ENCODE data around the gene OR4A16. TPM values are rescaled to one million over a fixed set of nuclear protein-coding genes. Genes with fewer than 3 reads are reported as not detected.

Gene OR4A16, protein sequence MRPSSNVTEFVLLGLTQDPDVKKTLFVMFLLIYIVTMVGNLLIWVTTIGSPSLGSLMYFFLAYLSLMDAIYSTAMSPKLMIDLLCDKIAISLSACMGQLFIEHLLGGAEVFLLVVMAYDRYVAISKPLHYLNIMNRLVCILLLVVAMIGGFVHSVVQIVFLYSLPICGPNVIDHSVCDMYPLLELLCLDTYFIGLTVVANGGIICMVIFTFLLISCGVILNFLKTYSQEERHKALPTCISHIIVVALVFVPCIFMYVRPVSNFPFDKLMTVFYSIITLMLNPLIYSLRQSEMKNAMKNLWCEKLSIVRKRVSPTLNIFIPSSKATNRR
- total RNA-seq = not detected
- polyA plus RNA-seq (ENCODE audit: insufficient read length in 6 of 6) = not detected
- long read RNA-seq, donor 1 = 0 reads
- long read RNA-seq, donor 2 = 0 reads
- long read RNA-seq, donor 3 = 0 reads
- long read RNA-seq, donor 4 = 0 reads
- long read RNA-seq, donor 5 = 0 reads
- long read RNA-seq, donor 6 = 0 reads
- long read RNA-seq, donor 7 = 0 reads
- long read RNA-seq, donor 8 = 0 reads
- long read RNA-seq, donor 9 = 0 reads
- long read RNA-seq, donor 10 = 0 reads
- long read RNA-seq, donor 11 = 0 reads
- long read RNA-seq, donor 12 = 0 reads

DNA sequence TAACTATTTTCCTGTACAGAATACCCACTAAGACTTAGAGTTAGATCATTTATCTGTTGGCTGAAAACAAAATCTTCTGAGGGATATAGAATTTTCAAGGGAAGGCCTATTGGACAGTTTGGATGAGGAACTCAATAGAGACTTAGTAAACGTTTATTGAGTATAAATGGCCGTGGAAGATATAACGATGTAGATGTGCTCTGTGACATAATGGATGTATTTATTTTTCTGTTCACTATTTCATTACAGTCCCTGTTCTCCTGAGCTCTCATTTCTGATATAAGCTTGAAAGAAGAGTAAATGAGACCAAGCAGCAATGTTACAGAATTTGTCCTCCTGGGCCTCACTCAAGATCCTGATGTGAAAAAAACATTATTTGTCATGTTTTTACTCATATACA, at the start of gene OR4A16:
TSS of gene OR4A16 (plus strand) at position 301 of the 400 bp plus-strand sequence. CDS start at position 301, 0 bp downstream.
- H3K4me3 ChIP-seq = no peak within 1 kb of the TSS
- no peaks in the 10 kb centered on the region for H3K4me1 ChIP-seq
- ATAC-seq = no peak
- TF ChIP-seq, protein P1, sequence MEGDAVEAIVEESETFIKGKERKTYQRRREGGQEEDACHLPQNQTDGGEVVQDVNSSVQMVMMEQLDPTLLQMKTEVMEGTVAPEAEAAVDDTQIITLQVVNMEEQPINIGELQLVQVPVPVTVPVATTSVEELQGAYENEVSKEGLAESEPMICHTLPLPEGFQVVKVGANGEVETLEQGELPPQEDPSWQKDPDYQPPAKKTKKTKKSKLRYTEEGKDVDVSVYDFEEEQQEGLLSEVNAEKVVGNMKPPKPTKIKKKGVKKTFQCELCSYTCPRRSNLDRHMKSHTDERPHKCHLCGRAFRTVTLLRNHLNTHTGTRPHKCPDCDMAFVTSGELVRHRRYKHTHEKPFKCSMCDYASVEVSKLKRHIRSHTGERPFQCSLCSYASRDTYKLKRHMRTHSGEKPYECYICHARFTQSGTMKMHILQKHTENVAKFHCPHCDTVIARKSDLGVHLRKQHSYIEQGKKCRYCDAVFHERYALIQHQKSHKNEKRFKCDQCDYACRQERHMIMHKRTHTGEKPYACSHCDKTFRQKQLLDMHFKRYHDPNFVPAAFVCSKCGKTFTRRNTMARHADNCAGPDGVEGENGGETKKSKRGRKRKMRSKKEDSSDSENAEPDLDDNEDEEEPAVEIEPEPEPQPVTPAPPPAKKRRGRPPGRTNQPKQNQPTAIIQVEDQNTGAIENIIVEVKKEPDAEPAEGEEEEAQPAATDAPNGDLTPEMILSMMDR (IDR thresholded peaks at IDR 0.05) = no peak
- intact Hi-C loops (cut with DNase I) = no loop called here
- no peak within 1 kb of the TSS for H3K27ac ChIP-seq
- H3K36me3 ChIP-seq = no peaks in the 10 kb centered on the region
- DNase-seq = no peak
- no peaks in the 10 kb centered on the region for H3K27me3 ChIP-seq
- peaks cover 0 to 17% of the 10 kb centered on the region in 2 donors for H3K9me3 ChIP-seq

DNA sequence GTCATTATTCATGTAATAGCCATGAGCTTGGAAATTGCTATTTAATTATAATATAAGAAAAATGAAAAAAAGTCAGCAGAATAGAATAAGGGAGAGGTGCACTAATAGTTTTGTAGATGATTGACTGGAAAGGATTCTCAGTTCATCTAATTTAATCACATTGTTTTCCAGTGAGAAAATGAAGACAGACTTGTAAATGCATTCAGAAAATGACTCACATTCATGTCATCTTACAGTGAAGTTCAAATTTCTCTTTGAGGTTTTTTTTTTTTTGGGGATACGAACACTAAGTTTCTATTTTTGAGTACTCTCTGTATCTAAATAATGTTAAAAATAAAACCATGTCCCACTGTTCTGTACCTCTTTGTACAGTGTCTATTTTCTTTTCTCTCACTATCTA, 18.5 kb upstream of the OR4A16 start:
- Histone ChIP-seq H3K4me3 (no peak overlapping the region), H3K36me3 (no peaks in the 10 kb centered on the region), H3K9me3 (peaks cover 0 to 12% of the 10 kb centered on the region in 2 donors), H3K27me3 (no peaks in the 10 kb centered on the region), H3K27ac (no peak overlapping the region), H3K4me1 (no peaks in the 10 kb centered on the region)
- TF ChIP-seq, protein P1 (IDR thresholded peaks at IDR 0.05) = no peak
- intact Hi-C loops (cut with DNase I) = no loop called here
- no peak for DNase-seq
- no peak for ATAC-seq

DNA sequence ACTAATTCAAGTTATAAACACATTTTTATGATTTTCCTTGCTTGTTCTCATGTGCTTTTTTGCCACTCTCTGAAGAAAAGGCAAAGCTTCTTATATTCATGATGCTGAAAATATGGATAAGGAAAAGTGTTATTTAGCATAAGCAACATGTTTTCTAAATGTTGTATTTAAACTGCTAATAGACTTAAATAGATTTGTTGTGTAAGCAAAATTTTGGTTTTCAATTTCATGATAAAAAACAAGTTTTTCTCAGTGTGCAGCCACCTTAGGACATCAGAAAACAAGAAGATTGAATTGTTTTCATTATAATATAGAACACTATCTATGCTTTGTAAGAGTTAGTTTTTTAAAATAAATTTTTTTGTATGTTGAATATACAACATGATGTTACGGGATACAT, 2.3 kb downstream of the OR4A16 start:
- Histone ChIP-seq H3K9me3 (peaks cover 0 to 4% of the 10 kb centered on the region in 2 donors), H3K4me3 (no peak overlapping the region), H3K27me3 (no peaks in the 10 kb centered on the region), H3K27ac (no peak overlapping the region), H3K4me1 (no peaks in the 10 kb centered on the region), H3K36me3 (no peaks in the 10 kb centered on the region)
- TF ChIP-seq, protein P1 (IDR thresholded peaks at IDR 0.05) = no peak
- ATAC-seq = no peak
- no peak for DNase-seq
- intact Hi-C loops (cut with DNase I) = no loop called here

DNA sequence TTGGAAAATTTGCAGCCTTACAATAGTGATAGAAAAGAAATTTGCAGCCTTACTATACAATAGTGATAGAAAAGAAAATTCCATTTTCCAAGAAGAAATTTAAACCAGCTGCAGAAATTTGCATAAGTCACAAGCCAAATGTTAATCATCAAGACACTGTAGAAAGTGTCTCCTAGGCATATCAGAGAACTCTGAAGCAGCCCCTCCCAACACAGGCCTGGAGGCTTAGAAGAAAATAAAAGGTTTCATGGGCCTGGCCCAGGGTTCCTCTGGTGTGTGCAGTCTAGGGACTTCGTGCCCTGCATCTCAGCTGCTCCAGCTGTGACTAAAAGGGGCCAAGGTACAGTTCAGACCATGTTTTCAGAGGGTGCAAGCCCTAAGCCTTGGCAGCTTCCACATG, 6.0 kb downstream of the OR4A16 start:
- TF ChIP-seq, protein P1 (IDR thresholded peaks at IDR 0.05) = no peak
- DNase-seq (peak in 1 of 4 donors; percentile 3), ATAC-seq (no peak)
- Histone ChIP-seq H3K36me3 (no peaks in the 10 kb centered on the region), H3K4me1 (no peaks in the 10 kb centered on the region), H3K4me3 (no peak overlapping the region), H3K27ac (no peak overlapping the region), H3K9me3 (peaks cover 0 to 3% of the 10 kb centered on the region in 2 donors), H3K27me3 (no peaks in the 10 kb centered on the region)
- intact Hi-C loops (cut with DNase I) = no loop called here

DNA sequence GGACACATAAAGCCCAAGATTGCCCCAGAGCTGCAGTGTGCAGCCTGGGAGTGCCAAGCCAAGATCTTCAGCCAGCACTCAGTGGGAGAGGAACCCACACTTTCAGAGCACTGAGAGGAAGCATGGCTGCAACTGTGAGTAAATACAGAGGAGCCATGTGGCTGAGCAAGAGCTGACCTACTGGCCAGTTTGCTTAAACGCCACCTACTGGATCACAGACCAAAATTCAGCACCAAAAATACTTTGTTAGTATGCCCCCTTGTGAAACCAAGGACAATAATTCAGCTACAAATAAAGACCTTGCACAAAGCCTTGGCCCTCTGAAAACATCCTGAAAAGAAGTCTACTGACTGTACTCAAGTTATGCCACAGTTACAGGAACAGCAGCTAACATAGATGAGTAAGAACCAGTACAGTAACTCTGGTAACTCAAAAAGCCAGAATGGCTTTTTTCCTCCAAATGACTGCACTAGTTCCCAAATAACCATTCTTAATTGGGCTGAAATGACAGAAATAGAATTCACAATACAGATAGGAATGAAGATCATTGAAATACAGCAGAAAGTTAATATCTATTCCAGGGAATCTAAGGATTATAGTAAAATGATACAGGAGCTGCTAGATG, 14.7 kb downstream of the OR4A16 start:
- Histone ChIP-seq H3K9me3 (peaks cover 0 to 19% of the 10 kb centered on the region in 2 donors), H3K4me3 (no peak overlapping the region), H3K36me3 (no peaks in the 10 kb centered on the region), H3K27me3 (no peaks in the 10 kb centered on the region), H3K4me1 (no peaks in the 10 kb centered on the region), H3K27ac (no peak overlapping the region)
- TF ChIP-seq, protein P1 (IDR thresholded peaks at IDR 0.05) = no peak
- intact Hi-C loops (cut with DNase I) = no loop called here
- no peak for ATAC-seq
- no peak for DNase-seq
